ENCODE measurements around the gene ADSS1. TPM values are rescaled to one million over a fixed set of nuclear protein-coding genes. Genes with fewer than 3 reads are reported as not detected.

ADSS1 gene
- total RNA-seq, 1 experiment from 2014 or later, result 9.9 TPM

DNA sequence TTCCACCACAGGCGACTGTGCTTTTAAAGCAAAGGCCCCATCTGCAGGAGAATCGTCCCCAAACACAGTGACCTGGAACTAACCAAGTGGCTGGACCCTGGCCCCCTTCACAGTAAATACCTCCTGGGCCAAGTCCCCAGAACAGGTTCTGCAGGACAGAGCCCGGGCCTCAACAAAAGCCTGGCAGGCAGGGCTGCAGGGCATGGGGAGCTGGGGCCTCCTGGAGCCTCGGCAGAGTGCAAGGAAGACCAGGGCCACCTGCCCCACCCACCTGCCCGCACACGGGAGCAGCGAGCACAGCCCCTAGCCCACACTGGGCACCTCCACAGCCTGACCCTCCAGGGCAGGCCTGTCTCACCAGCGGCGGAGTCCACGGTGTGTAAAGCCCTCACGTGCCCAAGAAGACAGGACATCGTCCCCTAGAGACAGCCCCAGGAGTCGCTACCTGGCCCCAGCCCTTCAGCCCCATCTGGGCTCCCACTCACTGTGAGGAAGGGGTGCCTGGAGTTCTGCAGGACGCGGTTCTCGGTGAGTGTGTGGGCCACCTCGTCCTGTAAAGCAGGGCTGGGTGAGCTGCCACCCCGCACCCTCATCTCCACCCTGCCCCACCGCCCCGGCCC, 50.5 kb downstream of the ADSS1 start:
- ChIA-PET CTCF (no interaction called here), RAD21 (ENCODE audit: low non-redundant PET in 1 of 2, low total read pairs in 2 of 2, uncharacterized antibody in 2 of 2, unreplicated experiment in 2 of 2) (no interaction called here), POLR2A (no interaction called here)
- no peak overlapping the region for H3K27ac ChIP-seq (ENCODE audit: low read depth, low read length)
- H4K20me1 ChIP-seq (ENCODE audit: insufficient read depth), result no peaks in the 10 kb centered on the region
- no peaks in the 10 kb centered on the region; a peak in 1 of 4 replicates for H3K4me1 ChIP-seq (ENCODE audit: control insufficient read depth in 1 of 2, insufficient read depth in 2 of 2, low read length in 2 of 2)
- no peaks in the 10 kb centered on the region for H3K9me2 ChIP-seq (ENCODE audit: insufficient read depth)
- ATAC-seq (no peak), DNase-seq (ENCODE audit: low read depth, low spot score) (no peak)
- H3K36me3 ChIP-seq (ENCODE audit: control insufficient read depth in 1 of 2, insufficient read depth in 2 of 2, low read length in 2 of 2), result peaks cover 2 to 43% of the 10 kb centered on the region in 2 experiments; a peak in 3 of 4 replicates
- no peak overlapping the region for H3K4me2 ChIP-seq (ENCODE audit: low read length)
- peaks cover 0 to 11% of the 10 kb centered on the region in 2 experiments; a peak in 2 of 4 replicates for H3K9me3 ChIP-seq (ENCODE audit: control insufficient read depth in 1 of 2, insufficient read depth in 1 of 2, low read depth in 1 of 2, low read length in 2 of 2)
- BruUV-seq (replicated peaks), result no TSS peak
- no peak overlapping the region for H3K4me3 ChIP-seq (replicated peaks in 1 of 2; ENCODE audit: low read depth in 1 of 2, low read length in 2 of 2)
- H3K27me3 ChIP-seq (ENCODE audit: insufficient read depth, low read length), result no peaks in the 10 kb centered on the region
- TF ChIP-seq TCF7L2 (IDR thresholded peaks at IDR 0.05; ENCODE audit: borderline replicate concordance, extremely low read depth, insufficient read depth, insufficient read length) (no peak), FOSL1 (IDR thresholded peaks at IDR 0.05; ENCODE audit: low read depth) (no peak), POLR2A (IDR thresholded peaks at IDR 0.05; ENCODE audit: borderline replicate concordance, extremely low read depth, insufficient read depth, insufficient read length) (no peak), POLR2AphosphoS5 (IDR thresholded peaks at IDR 0.05; ENCODE audit: low read depth, low read length) (no peak), CEBPB (IDR thresholded peaks at IDR 0.05; ENCODE audit: low read depth) (no peak), SIN3A (IDR thresholded peaks at IDR 0.05; ENCODE audit: low read depth) (no peak), RAD21 (IDR thresholded peaks at IDR 0.05; ENCODE audit: low read depth) (no peak), EZH2phosphoT487 (IDR thresholded peaks at IDR 0.05; ENCODE audit: borderline replicate concordance) (no peak), CBX3 (IDR thresholded peaks at IDR 0.05; ENCODE audit: low read depth) (no peak), YY1 (IDR thresholded peaks at IDR 0.05; ENCODE audit: extremely low read depth, insufficient replicate concordance, low read depth, low read length) (no peak), ATF3 (IDR thresholded peaks at IDR 0.05) (no peak), EZH2 (IDR thresholded peaks at IDR 0.05) (no peak), CTCF (IDR thresholded peaks at IDR 0.05 in 2 of 3, conservative IDR thresholded peaks at IDR 0.05 in 1 of 3; ENCODE audit: borderline replicate concordance in 1 of 3, insufficient read depth in 1 of 3, low read depth in 2 of 3, low read length in 2 of 3) (no peak), EGR1 (IDR thresholded peaks at IDR 0.05; ENCODE audit: low read depth) (no peak), JUND (IDR thresholded peaks at IDR 0.05) (no peak)
- TF ChIP-seq, protein P1, sequence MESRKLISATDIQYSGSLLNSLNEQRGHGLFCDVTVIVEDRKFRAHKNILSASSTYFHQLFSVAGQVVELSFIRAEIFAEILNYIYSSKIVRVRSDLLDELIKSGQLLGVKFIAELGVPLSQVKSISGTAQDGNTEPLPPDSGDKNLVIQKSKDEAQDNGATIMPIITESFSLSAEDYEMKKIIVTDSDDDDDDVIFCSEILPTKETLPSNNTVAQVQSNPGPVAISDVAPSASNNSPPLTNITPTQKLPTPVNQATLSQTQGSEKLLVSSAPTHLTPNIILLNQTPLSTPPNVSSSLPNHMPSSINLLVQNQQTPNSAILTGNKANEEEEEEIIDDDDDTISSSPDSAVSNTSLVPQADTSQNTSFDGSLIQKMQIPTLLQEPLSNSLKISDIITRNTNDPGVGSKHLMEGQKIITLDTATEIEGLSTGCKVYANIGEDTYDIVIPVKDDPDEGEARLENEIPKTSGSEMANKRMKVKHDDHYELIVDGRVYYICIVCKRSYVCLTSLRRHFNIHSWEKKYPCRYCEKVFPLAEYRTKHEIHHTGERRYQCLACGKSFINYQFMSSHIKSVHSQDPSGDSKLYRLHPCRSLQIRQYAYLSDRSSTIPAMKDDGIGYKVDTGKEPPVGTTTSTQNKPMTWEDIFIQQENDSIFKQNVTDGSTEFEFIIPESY (IDR thresholded peaks at IDR 0.05; ENCODE audit: extremely low read depth, insufficient replicate concordance, low read length), result no peak
- H3K79me2 ChIP-seq (ENCODE audit: insufficient read depth, low read length), result no peaks in the 10 kb centered on the region
- no peak overlapping the region for H2AFZ ChIP-seq (ENCODE audit: low read depth, low read length, poor library complexity, severe bottlenecking)
- H3K9ac ChIP-seq (ENCODE audit: low read length), result no peak overlapping the region
- intact Hi-C loops (cut with micrococcal nuclease), result no loop called here
